Measurements from ENCODE around the gene RRP1.

Gene RRP1

GRCh38 chr21:43809346-43809799 lies 20.0 kb downstream of the RRP1 start:
- no peak for DNase-seq
- Mint-ChIP-seq H3K4me3 (no peak overlapping the region), H3K27me3 (ENCODE audit: low read depth, poor library complexity) (peaks cover 4% of the 10 kb centered on the region), H3K27ac (no peak overlapping the region), H3K36me3 (ENCODE audit: low read depth) (no peaks in the 10 kb centered on the region), H3K4me1 (peaks cover 33% of the 10 kb centered on the region), H3K9me3 (no peaks in the 10 kb centered on the region)
- TF ChIP-seq CTCF (IDR thresholded peaks at IDR 0.05): no peak

GRCh38 chr21:43809853-43810504 lies 20.6 kb downstream of the RRP1 start:
- H3K4me3 Mint-ChIP-seq: no peak overlapping the region
- H3K9me3 Mint-ChIP-seq: no peaks in the 10 kb centered on the region
- no peaks in the 10 kb centered on the region for H3K36me3 Mint-ChIP-seq (ENCODE audit: low read depth)
- H3K4me1 Mint-ChIP-seq: peaks cover 39% of the 10 kb centered on the region
- peaks cover 9% of the 10 kb centered on the region for H3K27me3 Mint-ChIP-seq (ENCODE audit: low read depth, poor library complexity)
- H3K27ac Mint-ChIP-seq: no peak overlapping the region
- no peak for TF ChIP-seq CTCF (IDR thresholded peaks at IDR 0.05)
- DNase-seq: no peak

- peak; percentile 95 for DNase-seq
- H3K27me3 Mint-ChIP-seq (ENCODE audit: low read depth, poor library complexity): peaks cover 9% of the 10 kb centered on the region
- H3K4me3 Mint-ChIP-seq: no peak overlapping the region
- H3K36me3 Mint-ChIP-seq (ENCODE audit: low read depth): no peaks in the 10 kb centered on the region
- TF ChIP-seq CTCF (IDR thresholded peaks at IDR 0.05): peak; percentile 88
- H3K4me1 Mint-ChIP-seq: peaks cover 39% of the 10 kb centered on the region
- H3K27ac Mint-ChIP-seq: no peak overlapping the region
- H3K9me3 Mint-ChIP-seq: no peaks in the 10 kb centered on the region
Measured at GRCh38 chr21:43810505-43811261, 21.3 kb downstream of the RRP1 start.

- TF ChIP-seq CTCF (IDR thresholded peaks at IDR 0.05): no peak
- Mint-ChIP-seq H3K4me1 (peaks cover 34% of the 10 kb centered on the region), H3K4me3 (no peak overlapping the region), H3K27ac (no peak overlapping the region), H3K27me3 (ENCODE audit: low read depth, poor library complexity) (peaks cover 9% of the 10 kb centered on the region), H3K36me3 (ENCODE audit: low read depth) (no peaks in the 10 kb centered on the region), H3K9me3 (no peaks in the 10 kb centered on the region)
- DNase-seq: no peak
Measured at GRCh38 chr21:43811262-43812105, 22.1 kb downstream of the RRP1 start.

- Mint-ChIP-seq H3K4me3 (no peak overlapping the region), H3K27ac (no peak overlapping the region)
Measured at GRCh38 chr21:43812139-43812821, 22.9 kb downstream of the RRP1 start.

More at GRCh38 chr21:43812139-43812821, 22.9 kb downstream of the RRP1 start:
- no peak for TF ChIP-seq CTCF (IDR thresholded peaks at IDR 0.05)
- DNase-seq: no peak
- H3K9me3 Mint-ChIP-seq: no peaks in the 10 kb centered on the region
- H3K27me3 Mint-ChIP-seq (ENCODE audit: low read depth, poor library complexity): peaks cover 9% of the 10 kb centered on the region
- H3K4me1 Mint-ChIP-seq: peaks cover 26% of the 10 kb centered on the region
- H3K36me3 Mint-ChIP-seq (ENCODE audit: low read depth): no peaks in the 10 kb centered on the region

All from nephron progenitor cell (in vitro differentiated cells).